ENCODE data around the gene ZDHHC19. TPM values are rescaled to one million over a fixed set of nuclear protein-coding genes. Genes with fewer than 3 reads are reported as not detected.
"Not testable (repeated sequence)": the region's sequence is repeated elsewhere in the genome, so short reads cannot be mapped to it uniquely, and the experiment has no call there.

ZDHHC19 gene
- total RNA-seq, result not detected
- long read RNA-seq, result 0 reads

- ATAC-seq, result no peak
- DNase-seq, result no peak
- intact Hi-C loops (cut with DNase I, micrococcal nuclease), result no loop called here
Observed at GRCh38 chr3:196210673-196211556, at the start of gene ZDHHC19. ZDHHC19 (minus strand) TSS chr3:196211400; CDS start chr3:196211315, 85 bp downstream.

- ATAC-seq, result no peak
- no peak for DNase-seq
- intact Hi-C loops (cut with DNase I, micrococcal nuclease), result no loop called here
Observed at GRCh38 chr3:196260784-196261183, 49.6 kb upstream of the ZDHHC19 start.

- DNase-seq (no peak), ATAC-seq (no peak)
- intact Hi-C loops (cut with DNase I, micrococcal nuclease), result no loop called here
Observed at GRCh38 chr3:196255776-196256175, 44.6 kb upstream of the ZDHHC19 start.

GRCh38 chr3:196254376-196255283, 43.4 kb upstream of the ZDHHC19 start:
- ATAC-seq (peak; percentile 87), DNase-seq (no peak)
- intact Hi-C loops (cut with DNase I, micrococcal nuclease), result loop anchor here in 1 of 2 donors (5.0 kb wide), 1 partner anchor 268 kb away; no protein-coding TSS in a partner anchor

GRCh38 chr3:196251918-196252317, 40.7 kb upstream of the ZDHHC19 start:
- ATAC-seq (peak; percentile 36), DNase-seq (no peak)
- intact Hi-C loops (cut with DNase I, micrococcal nuclease), result loop anchor here in 1 of 2 donors (5.0 kb wide), 1 partner anchor 270 kb away; no protein-coding TSS in a partner anchor

GRCh38 chr3:196246612-196247308, 35.6 kb upstream of the ZDHHC19 start:
- ATAC-seq, result no peak
- intact Hi-C loops (cut with DNase I, micrococcal nuclease), result no loop called here

GRCh38 chr3:196244166-196244565, 33.0 kb upstream of the ZDHHC19 start:
- intact Hi-C loops (cut with DNase I, micrococcal nuclease); DNase-seq; ATAC-seq: not testable (repeated sequence)

More at GRCh38 chr3:196246612-196247308, 35.6 kb upstream of the ZDHHC19 start:
- DNase-seq, result no peak

- ATAC-seq (no peak), DNase-seq (no peak)
- intact Hi-C loops (cut with DNase I, micrococcal nuclease), result no loop called here
Observed at GRCh38 chr3:196241704-196242103, 30.5 kb upstream of the ZDHHC19 start.

GRCh38 chr3:196240424-196240823, 29.2 kb upstream of the ZDHHC19 start:
- ATAC-seq (no peak), DNase-seq (no peak)
- intact Hi-C loops (cut with DNase I, micrococcal nuclease), result no loop called here

GRCh38 chr3:196238612-196239560, 27.7 kb upstream of the ZDHHC19 start:
- ATAC-seq, result no peak
- intact Hi-C loops (cut with DNase I, micrococcal nuclease), result no loop called here
- no peak for DNase-seq

- intact Hi-C loops (cut with DNase I, micrococcal nuclease), result no loop called here
- DNase-seq, result no peak
- no peak for ATAC-seq
Observed at GRCh38 chr3:196237203-196237602, 26.0 kb upstream of the ZDHHC19 start.

GRCh38 chr3:196236223-196236622, 25.0 kb upstream of the ZDHHC19 start:
- ATAC-seq, result no peak
- intact Hi-C loops (cut with DNase I, micrococcal nuclease), result no loop called here
- DNase-seq, result no peak

- peak; percentile 17 for ATAC-seq
- no peak for DNase-seq
- intact Hi-C loops (cut with DNase I, micrococcal nuclease), result no loop called here
Observed at GRCh38 chr3:196235452-196236122, 24.4 kb upstream of the ZDHHC19 start.

GRCh38 chr3:196232882-196233251, 21.7 kb upstream of the ZDHHC19 start:
- DNase-seq (no peak), ATAC-seq (no peak)
- intact Hi-C loops (cut with DNase I, micrococcal nuclease), result no loop called here

- peak; percentile 6 for ATAC-seq
- intact Hi-C loops (cut with DNase I, micrococcal nuclease), result no loop called here
- no peak for DNase-seq
Observed at GRCh38 chr3:196232154-196232881, 21.1 kb upstream of the ZDHHC19 start.

- no peak for DNase-seq
- ATAC-seq, result peak; percentile 14
- intact Hi-C loops (cut with DNase I, micrococcal nuclease), result no loop called here
Observed at GRCh38 chr3:196227629-196228493, 16.7 kb upstream of the ZDHHC19 start.
